Thoracic aorta (tissue), 2 donors: ENCODE measurements around the gene SIK3. TPM values are rescaled to one million over a fixed set of nuclear protein-coding genes. Genes with fewer than 3 reads are reported as not detected.

ENCODE experiments used
- ATAC-seq: fragments of 150-250 bp; one replicate; pipeline ENCODE4 v1.8.0; 2017; ENCODE audit warnings: low read depth; ENCODE audit not compliant: insufficient number of reproducible peaks, low FRiP score
- DNase-seq: peaks from one replicate; pipeline ENCODE4 v3.0.0-alpha.2; 2020; ENCODE audit warnings: low spot score
- H3K27ac ChIP-seq, 2 donors: fragments of 200-600 bp; sonication (generic); 1 replicate in 1 of 2; 2 replicates in 1 of 2; pipeline ENCODE4 v1.5.1; 2016; ENCODE audit warnings: mild to moderate bottlenecking in 2 of 2, moderate library complexity in 2 of 2
- H3K27me3 ChIP-seq: fragments of 200-600 bp; sonication (generic); replicated peaks from 2 replicates; pipeline ENCODE4 v1.6.0; 2016; ENCODE audit warnings: mild to moderate bottlenecking; ENCODE audit not compliant: insufficient read depth
- H3K36me3 ChIP-seq: fragments of 200-600 bp; sonication (generic); one replicate; pipeline ENCODE4 v1.5.1; 2016
- H3K4me1 ChIP-seq, 2 donors: fragments of 200-600 bp; sonication (generic); 1 replicate in 1 of 2; 2 replicates in 1 of 2; pipeline versions ENCODE4 v1.5.1 to v1.6.0; 2016; ENCODE audit warnings: low read depth in 2 of 2, mild to moderate bottlenecking in 1 of 2; ENCODE audit not compliant: control insufficient read depth in 1 of 2
- H3K4me3 ChIP-seq: fragments of 200-600 bp; sonication (generic); 2 replicates; pipeline ENCODE4 v1.5.1; 2016; ENCODE audit warnings: mild to moderate bottlenecking
- H3K9me3 ChIP-seq: fragments of 200-600 bp; sonication (generic); 2 replicates; pipeline ENCODE4 v1.5.1; 2016
- CTCF ChIP-seq: fragments of 200-600 bp; sonication (generic); IDR thresholded peaks from one replicate; pipeline ENCODE4 v1.5.1; 2019; ENCODE audit warnings: antibody characterized with exemption
- total RNA-seq, 2 donors: library from RNA; depleted of rRNA; stranded (reverse); fragments of >200 nt; gene quantifications; one replicate each; pipeline versions ENCODE4 v1.1.0 to v1.2.3, GENCODE V29; 2016

Gene SIK3
- total RNA-seq, 2 donors from 2014 or later: 32.9 to 53.7 TPM

GRCh38 chr11:117099696-117100095, 1.5 kb upstream of the SIK3 start:
- no peaks in the 10 kb centered on the region for H3K27me3 ChIP-seq
- H3K36me3 ChIP-seq: no peaks in the 10 kb centered on the region
- H3K27ac ChIP-seq: peak overlapping the region; percentile 81 to 95
- TF ChIP-seq CTCF: no peak
- no peak overlapping the region for H3K4me3 ChIP-seq
- no peaks in the 10 kb centered on the region for H3K9me3 ChIP-seq
- no peak for DNase-seq
- peaks cover 16 to 38% of the 10 kb centered on the region in 2 donors for H3K4me1 ChIP-seq
- ATAC-seq: no peak

GRCh38 chr11:117097389-117098268, 599 bp downstream of the SIK3 start:
- TF ChIP-seq CTCF: no peak
- H3K4me1 ChIP-seq: peaks cover 28 to 58% of the 10 kb centered on the region in 2 donors

GRCh38 chr11:117097014-117097388, 1.2 kb downstream of the SIK3 start:
- TF ChIP-seq CTCF: no peak
- Histone ChIP-seq H3K27me3 (no peaks in the 10 kb centered on the region), H3K9me3 (no peaks in the 10 kb centered on the region), H3K27ac (peak overlapping the region; percentile 90 to 97), H3K36me3 (no peaks in the 10 kb centered on the region), H3K4me1 (peaks cover 33 to 63% of the 10 kb centered on the region in 2 donors), H3K4me3 (peak overlapping the region; percentile 85)
- ATAC-seq: no peak
- no peak for DNase-seq

More at GRCh38 chr11:117097389-117098268, 599 bp downstream of the SIK3 start:
- H3K27ac ChIP-seq: peak overlapping the region; percentile 90 to 97
- no peaks in the 10 kb centered on the region for H3K36me3 ChIP-seq
- H3K4me3 ChIP-seq: peak overlapping the region; percentile 85
- H3K27me3 ChIP-seq: no peaks in the 10 kb centered on the region
- DNase-seq (no peak), ATAC-seq (peak; percentile 7)
- no peaks in the 10 kb centered on the region for H3K9me3 ChIP-seq

- Histone ChIP-seq H3K27ac (peak overlapping the region; percentile 90 to 97), H3K9me3 (no peaks in the 10 kb centered on the region), H3K4me3 (peak overlapping the region; percentile 85), H3K27me3 (no peaks in the 10 kb centered on the region), H3K4me1 (peaks cover 33 to 69% of the 10 kb centered on the region in 2 donors), H3K36me3 (no peaks in the 10 kb centered on the region)
- TF ChIP-seq CTCF: no peak
- ATAC-seq: no peak
- DNase-seq: no peak
These were observed 1.8 kb downstream of the SIK3 start for GRCh38 chr11:117096201-117096991.
